Ramos (cell line): ENCODE data around the gene ATP11A.

Experiments used
- in situ Hi-C: fragments of 300-500 bp; cut with MboI; formaldehyde crosslinking; loops from one replicate; pipeline ENCODE4 v1.14.3; 2022; ENCODE audit warnings: low sequenced_read_pairs; ENCODE audit not compliant: unreplicated experiment

ATP11A gene

GRCh38 chr13:112688560-112689302, 1.1 kb upstream of the ATP11A start:
- in situ Hi-C loops, result no loop called here

DNA sequence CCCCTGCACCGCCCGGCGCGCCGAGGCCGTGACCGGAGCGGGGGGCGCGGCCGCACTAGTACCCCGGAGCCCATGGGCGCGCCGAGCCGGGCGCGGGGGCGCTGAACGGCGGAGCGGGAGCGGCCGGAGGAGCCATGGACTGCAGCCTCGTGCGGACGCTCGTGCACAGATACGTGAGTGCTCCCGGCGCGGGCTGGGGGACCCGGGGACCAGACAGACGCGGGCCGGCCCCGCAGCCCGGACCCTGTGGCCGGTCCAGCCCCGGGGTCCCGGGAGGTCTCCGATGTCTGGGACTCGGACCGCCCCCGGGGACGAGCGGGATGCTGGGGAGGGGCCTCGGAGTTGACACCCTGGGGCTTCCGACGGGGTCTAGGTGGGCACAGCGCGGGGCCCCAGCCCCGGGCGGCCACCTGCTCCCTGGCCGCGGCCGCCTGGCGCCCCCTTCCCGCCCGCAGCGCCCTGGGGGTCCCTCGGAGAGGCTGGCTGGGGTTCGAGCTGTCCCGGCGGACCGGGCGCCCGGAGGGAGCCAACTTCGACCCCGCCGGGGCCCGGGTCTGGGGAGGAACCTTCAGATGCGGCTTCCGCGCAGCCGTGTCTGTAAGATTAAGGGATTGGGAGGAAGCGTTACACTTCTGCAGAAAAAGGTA, 568 bp downstream of the ATP11A start:
- in situ Hi-C loops, result no loop called here

DNA sequence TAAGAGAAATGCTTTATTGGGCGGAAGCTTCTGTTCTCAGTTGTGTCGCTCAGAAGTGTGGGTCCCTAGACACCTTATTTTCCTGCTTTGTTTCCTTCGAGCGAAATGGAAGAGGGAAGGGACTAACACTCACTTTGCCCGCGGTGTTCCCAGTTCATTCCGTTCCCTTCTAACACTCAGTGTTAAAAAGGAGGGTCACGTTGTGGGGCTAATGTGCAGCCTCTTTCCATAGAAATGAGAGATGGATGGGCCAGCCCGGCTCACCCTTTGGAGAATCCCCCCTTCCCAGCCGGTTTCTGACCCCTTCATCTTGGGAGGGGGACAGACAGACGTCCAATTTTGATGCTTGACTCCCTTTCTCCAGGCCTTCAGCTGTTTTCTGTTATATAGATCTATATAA, 2.3 kb downstream of the ATP11A start:
- in situ Hi-C loops, result no loop called here

- in situ Hi-C loops, result no loop called here
Measured at GRCh38 chr13:112692586-112692985, 2.7 kb downstream of the ATP11A start.

DNA sequence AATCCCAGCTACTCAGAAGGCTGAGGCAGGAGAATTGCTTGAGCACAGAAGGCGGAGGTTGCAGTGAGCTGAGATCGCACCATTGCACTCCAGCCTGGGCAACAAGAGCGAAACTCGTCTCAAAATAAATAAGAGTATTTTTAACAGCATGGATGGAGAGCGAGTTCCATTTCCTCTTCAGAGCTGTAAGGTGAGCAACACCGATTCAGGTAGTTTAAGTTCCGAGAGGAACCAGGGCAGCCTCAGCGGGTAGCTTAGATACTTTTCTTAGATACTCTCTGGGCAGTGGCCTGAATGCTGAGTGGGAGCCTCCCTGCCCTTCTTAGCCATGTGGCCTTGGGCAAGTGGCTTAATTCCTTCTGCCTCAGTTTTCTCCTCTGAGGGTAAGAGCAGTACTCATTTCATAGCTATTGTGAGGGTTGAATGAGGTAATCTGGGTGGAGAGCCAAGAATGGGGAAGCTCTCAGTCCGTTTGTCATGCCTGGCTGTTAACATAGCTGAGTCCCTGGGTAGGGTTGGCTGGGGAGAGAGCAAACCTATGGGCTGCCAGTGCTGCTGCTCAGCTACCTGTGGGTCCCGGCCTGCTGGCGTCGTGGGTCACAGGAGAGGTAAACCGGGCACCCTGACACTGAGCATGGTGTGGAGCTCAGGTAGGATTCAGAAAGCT, 4.1 kb downstream of the ATP11A start:
- in situ Hi-C loops, result no loop called here

- in situ Hi-C loops, result no loop called here
Measured at GRCh38 chr13:112695121-112695520, 5.3 kb downstream of the ATP11A start.

DNA sequence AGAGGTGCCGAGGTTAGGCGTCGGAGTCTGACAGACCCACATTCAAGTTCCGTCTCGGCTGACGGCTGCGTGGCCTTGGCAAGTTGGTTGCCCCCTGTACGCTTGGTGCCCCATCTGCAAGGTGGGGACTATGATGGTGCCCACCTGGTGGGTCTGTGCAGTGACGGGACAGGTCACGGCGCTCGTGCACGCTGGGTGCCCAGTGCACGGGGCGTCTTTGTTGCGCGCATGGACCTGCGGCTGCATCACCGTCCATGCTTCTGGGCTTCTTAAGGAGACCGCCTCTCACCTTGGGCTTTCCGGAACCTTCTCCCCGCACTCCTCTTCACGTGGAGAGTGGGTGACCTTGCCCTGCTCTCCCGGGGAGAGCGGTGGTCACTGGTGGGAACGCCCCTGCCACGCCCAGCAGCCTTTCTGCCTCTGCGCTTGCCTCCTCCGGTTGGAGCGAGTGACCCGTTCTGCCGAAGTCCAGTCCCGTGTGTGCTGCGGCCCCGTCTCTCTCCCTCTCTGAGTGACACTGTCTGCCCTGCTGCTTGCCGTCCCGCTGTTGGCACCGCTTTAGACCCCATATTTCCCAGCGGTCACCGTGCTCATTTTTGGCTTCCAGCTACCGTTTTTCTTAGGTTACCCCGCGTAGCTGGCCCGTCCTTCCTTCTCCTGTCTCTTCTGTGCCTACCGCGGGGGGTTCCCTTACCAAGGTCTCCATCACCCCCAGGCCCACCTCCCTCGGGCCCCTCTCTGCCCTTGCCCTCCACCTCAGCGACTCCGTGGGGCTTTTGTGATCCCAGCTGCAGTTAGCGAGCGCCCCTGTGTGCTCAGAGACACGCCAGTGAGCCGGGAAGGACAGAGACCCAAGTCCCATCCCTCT, 6.4 kb downstream of the ATP11A start:
- in situ Hi-C loops, result no loop called here

DNA sequence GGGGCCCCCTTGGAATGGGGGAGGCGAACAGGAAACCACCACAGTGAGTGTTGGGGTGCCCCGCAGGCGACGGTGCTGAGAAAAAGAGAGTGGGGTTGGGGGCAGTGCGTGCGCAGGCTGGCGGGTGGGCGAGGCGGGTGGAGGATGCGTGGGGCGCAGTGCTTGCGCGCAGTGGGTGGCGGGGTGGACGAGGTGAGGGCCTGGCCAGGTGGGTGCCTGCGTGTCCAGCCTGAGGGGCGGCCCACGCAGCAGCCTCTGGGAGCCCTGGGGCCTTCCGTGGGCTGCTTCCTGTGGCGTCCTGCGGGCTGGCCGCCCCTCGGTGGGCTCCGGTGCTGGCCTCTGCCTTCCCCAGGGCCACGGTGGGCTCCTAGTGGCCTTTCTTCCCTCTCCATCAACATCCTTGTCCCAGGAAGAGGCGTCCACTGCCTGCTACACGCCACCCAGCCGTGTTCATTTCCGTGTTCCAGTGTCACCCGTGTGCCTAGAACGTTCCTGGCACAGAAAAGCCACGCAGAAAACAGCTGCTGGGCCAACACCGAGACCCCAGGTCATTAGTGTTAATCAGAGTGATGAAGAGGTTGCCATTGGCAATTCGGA, 7.1 kb downstream of the ATP11A start:
- in situ Hi-C loops, result no loop called here

DNA sequence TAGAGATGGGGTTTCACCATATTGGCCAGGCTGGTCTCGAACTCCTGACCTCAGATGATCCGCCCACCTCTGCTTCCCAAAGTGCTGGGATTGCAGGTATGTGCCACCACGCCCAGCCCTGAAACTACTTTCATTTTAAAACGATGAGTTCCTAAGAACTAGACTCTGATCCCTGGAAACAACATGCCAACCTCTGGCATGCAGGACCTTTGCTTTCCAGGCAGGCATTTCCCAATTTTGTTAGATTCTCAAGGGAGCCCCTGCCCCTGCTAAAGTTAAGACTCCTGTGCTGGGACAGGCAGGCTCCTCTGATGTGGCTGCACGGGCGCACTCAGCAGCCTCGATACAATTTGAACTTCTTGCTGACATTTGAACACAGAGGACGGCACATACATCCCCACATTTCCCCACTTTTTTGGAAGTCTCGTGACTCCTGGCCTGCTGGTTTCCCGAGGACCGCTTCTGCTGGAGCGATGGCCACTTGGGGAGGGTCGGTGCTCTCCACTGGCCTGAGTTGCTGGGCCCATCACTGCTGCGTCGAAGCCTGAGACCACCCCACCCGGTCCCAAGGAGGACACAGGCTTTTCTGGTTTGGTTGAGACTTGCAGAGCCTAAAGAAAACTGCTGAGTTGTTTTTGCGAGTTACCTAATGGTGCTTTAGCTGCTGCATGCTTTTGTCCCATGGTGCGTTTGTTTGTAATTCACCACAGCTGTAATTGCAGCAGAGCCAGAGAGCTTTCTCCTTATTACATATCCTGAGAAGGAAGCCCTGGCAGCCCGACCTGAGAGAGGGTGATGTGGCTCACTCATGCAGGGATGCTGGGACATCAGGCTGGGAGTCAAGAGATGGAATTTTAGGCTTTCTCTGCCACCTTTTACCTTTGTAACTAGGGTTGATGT, 8.2 kb downstream of the ATP11A start:
- in situ Hi-C loops, result no loop called here

- in situ Hi-C loops, result no loop called here
Measured at GRCh38 chr13:112699322-112699918, 9.6 kb downstream of the ATP11A start.

DNA sequence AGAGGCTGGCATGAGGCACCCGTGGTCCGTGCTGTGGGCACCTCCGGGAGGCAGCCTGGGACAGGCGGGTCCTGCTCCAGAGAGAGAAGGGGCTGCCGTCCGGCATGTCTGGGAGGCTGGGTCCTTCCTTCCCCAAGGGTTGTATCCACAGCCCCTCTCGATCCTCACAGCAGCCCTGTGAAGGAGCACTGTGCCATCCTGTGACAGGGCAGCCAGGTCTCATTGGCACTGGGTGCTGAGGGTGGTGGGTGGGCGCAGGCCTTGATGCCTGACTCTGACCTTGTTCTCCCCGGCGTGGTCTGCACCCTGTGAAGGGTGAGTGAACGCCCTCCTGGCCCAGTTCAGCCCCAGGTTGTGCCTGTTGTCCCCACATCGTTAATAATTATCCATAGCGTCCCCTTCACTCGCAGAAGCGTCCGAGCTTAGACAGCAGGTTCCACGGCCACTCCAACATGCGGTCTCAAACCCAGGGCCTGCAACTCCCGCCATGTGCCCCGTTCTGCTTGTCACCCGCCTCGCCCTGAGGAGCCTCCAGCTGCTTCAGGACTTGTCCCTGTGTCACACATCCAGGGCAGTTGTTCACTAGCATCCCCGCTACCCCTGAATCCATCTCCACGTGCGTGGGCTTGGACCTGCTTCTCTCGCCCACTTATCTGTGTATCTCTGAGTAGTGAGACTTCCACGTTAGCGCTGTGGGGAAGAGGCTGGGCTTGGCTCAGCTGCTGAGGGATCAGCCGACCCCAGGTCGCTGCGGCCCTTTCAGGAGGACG, 10.6 kb downstream of the ATP11A start:
- in situ Hi-C loops, result no loop called here

DNA sequence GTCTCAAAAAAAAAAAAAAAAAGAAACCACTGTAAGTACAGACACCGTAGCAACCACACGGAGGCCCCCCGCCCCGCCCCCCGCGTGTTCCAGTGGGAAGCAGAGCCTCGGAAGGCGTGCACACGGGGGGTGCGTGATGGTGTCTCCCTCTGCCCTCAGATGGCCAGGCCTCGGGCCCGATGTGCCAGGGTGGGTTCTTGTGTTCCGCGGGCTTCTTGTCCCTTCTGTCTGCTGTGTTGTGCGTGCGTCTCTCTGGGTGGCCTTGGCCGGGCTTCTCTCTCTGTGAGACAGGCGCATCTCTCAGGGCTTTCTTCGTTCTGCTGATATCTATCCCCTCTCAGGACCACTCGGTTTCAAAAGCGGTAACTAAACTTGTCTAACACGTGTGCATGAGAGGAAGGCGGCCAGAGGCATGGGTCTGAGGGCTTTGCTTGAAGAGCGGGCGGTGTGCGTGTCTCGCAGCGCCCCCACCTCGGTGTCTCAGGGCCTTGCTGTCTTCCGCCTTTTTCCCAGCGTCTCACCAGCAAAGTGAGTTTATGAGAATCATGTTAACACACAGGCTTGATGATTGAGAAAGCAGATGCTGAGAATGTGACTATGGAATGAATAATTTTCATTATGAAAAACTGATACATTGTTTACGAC, 12.6 kb downstream of the ATP11A start:
- in situ Hi-C loops, result no loop called here

DNA sequence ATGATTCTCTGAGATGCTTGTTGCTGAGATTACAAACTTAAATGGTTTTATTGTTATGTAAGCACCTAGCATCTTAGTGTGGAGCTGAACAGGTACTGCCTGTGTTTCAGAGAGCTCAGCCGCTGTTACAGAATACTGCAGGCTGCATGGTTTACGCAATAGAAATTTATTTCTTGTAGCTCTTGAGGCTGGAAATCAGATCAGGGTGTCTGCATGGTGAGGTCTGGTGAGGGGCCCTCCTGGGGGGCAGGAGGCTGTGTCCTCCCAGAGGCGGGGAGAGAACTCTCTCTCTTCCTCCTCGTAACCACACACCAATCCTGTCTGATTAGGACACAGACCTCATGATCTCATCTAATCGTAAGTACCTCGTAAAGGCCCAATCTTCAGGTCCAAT, 13.1 kb downstream of the ATP11A start:
- in situ Hi-C loops, result no loop called here

DNA sequence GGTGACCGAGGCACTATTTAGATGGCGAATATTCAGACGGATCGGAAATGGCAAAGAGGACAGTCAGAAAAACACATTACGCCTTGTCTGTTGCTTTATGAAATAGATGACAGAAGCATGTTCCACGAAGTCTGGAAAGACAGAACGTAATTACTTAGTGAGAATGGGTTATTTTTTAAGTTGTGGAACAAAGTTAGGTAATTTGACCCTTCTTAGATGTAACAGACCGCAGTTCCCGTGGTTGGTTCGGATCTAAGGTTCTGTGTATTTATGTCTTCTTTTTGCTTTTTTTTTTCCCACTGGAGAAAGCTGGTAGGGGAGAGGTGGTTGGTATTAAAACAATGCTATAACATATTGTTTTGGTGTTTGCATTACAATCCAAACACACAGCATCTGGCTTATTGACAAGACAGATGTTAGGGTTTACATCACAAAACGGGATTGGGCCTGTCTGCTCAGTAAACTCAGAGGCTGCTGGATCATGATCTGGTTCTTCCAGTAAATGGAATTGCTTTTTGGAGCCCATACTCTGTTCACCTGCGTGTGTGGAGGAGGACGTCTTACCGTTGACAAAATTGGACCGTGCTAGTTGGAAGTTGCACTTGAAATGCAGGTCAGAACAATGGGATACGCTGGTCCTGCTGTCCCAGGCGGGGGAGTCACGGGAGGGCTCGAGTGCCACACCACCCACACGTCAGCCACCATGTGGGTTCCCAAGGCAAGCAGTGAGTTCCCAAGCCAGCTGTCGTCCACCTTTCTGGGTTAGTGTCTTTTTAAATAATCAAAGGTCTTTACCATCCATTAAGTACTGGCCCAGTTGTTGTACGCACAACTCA, 13.8 kb downstream of the ATP11A start:
- in situ Hi-C loops, result no loop called here

GRCh38 chr13:112704308-112705145, 14.7 kb downstream of the ATP11A start:
- in situ Hi-C loops, result no loop called here

DNA sequence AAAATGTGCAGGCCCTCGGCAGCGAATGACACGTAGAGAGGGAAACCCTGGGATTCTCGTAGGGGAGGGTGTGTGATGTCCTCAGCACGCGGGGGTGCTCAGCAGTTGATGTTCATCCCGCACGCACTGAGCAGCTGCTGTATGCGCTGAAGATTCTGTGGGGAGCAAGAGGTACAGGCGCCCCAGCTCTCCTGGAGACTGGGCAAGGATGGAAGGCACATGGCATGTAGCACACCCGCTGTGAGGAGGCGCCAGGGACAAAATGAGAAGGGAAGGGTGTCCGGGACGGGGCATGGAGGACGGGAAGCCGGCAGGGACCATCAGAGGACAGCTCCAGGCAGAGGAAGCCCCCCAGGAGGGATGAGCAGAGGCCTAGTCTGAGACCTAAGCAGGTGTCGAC, 15.4 kb downstream of the ATP11A start:
- in situ Hi-C loops, result no loop called here
